Ecto neural progenitor cell (in vitro differentiated cells): Measurements from ENCODE around the gene SYNE2.

Experiments
- DNase-seq: peaks from one replicate; pipeline ENCODE4 v3.0.0-alpha.2; 2018; ENCODE audit warnings: low spot score

Gene SYNE2

GRCh38 chr14:63908667-63909264 lies 56.0 kb downstream of the SYNE2 start:
- no peak for DNase-seq

DNA sequence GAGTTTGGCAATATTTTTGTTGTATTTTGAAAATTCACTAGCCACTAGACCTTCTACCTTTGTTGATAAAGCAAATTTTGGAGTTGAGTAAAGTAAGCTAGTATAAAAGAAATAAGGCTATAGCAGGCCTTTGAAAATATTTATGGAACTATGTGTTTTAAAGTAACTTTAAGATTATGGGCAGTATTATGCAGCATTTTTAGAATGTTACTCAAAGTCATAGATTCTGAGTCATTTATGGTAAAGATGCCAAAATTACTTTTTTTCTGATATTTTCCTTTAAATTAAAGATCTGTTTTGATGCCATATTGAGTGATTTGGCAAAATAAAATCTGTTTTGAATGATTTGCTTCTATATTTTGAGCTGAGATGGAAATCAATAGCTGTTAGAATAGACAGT lies 57.2 kb downstream of the SYNE2 start:
- no peak for DNase-seq

GRCh38 chr14:63910583-63911363 lies 58.0 kb downstream of the SYNE2 start:
- DNase-seq = no peak

DNA sequence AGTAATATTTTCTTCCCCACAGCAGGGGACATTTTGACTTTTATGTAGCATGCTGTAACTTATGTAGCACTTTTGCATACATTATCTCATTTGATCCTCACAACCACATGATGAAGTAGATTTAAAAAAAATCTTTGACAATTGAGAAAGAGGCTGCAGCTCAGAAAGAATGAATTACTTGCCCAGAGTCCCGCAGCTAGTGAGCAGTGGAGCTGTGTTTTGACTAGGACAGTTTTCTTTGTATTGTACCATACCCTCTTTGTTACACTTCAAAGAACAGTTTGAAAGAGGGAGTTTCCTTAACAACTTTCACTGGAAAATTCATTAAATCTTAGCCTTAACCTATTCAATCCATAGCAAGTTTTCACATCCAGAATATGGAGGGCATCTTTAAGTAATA lies 58.6 kb downstream of the SYNE2 start:
- DNase-seq = no peak

GRCh38 chr14:63912286-63912685 lies 59.5 kb downstream of the SYNE2 start:
- no peak for DNase-seq

DNA sequence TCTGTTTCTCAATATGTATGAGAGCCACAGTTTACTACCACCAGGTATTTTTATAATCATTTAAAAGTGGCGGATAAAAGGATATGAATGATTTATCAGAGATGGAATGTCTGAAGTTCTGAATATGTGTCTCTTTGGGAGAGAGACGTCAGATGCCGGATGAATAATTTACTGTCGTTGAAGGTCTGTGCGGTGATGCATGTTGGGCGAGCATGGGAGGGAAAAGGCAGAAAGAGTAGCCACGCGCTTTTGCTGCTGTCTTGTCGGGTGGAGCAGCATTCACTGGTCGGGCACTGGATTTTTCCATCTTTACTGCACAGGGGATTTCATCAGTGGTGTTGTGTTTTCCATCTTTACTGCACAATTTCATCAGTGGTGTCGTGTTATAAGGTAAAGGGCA lies 65.6 kb downstream of the SYNE2 start:
- DNase-seq = no peak

GRCh38 chr14:63922696-63923421 lies 70.1 kb downstream of the SYNE2 start:
- DNase-seq = no peak

- DNase-seq = no peak
These were observed 70.6 kb downstream of the SYNE2 start for GRCh38 chr14:63923422-63923752.

GRCh38 chr14:63924375-63924774 lies 71.6 kb downstream of the SYNE2 start:
- no peak for DNase-seq

DNA sequence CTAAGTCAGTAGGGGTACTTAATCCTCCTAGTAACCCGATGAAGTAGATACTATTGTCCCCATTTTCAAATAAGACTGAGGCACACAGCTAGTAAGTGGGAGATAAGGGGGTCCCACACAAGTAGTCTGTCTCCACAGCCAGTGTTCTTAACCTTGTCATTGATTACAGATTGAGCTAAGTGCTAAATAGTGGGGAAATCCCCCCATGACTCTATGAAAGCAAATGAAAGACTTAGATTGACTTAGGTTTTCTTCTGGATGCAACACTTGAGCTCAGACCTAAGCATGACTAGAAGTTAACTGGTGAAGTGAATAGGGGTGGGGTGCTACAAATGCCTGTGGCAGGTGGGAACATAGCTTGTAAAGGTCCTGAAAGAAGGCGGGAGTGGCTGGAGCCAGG lies 73.8 kb downstream of the SYNE2 start:
- no peak for DNase-seq

DNA sequence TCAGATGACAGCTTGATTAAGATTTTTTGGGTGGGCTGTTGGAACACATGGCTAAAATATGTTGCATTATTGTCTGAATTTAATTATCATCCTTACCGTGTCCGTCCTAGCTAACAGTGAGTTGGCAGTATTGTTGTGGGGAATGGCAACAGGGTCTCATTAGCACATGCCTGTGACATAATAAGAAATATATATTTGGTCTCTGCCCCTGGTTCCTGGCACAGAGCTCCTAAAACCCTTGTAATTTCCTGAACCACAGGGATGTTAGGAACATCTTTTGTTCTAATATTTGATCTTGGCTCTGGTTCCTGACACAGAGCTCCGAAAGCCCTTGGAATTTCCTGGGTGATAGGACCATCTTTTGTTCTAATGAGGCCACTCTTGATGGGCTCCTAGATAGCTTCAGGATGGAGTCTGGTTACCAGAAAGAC lies 76.0 kb downstream of the SYNE2 start:
- no peak for DNase-seq

GRCh38 chr14:63933110-63933509 lies 80.3 kb downstream of the SYNE2 start:
- no peak for DNase-seq

GRCh38 chr14:63933711-63934110 lies 80.9 kb downstream of the SYNE2 start:
- no peak for DNase-seq

GRCh38 chr14:63938198-63939005 lies 85.6 kb downstream of the SYNE2 start:
- DNase-seq = no peak

- no peak for DNase-seq
These were observed 86.1 kb downstream of the SYNE2 start for GRCh38 chr14:63939006-63939270.

DNA sequence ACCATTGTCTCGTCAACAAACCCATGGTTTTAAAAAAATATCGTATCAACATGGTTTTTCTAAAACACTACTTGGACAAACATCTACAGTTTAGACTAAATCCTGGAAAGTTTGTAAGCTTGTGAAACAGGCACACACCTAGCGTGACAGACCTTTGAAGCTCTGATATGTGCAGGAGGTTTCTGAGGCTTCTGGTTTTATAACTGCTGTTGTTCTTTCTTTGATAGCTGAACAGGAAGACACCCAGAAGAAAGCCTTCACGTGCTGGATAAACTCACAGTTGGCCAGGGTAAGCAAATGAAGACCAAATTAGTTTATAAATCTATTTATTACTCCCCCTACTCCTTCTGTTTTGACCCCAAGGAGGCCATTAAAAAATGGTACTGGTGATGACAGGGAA lies 87.6 kb downstream of the SYNE2 start:
- no peak for DNase-seq

DNA sequence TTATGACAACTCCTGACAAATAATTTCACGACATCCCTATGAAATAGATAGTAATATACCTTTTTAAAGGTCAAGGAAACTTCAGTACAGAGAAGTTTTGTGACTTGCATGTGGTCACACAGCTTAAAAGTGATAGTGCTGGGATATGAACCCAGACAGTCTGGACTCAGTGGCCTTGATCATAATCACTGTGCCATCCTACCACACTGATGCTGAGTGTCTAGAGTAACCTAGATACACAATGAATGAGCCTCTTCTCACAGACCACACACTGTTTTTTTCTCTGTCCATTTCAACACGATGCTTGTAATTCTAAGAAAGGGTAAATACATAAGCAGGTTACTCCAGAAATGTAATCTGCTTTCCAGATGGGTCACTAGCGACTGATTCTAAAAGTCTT lies 88.2 kb downstream of the SYNE2 start:
- DNase-seq = no peak

DNA sequence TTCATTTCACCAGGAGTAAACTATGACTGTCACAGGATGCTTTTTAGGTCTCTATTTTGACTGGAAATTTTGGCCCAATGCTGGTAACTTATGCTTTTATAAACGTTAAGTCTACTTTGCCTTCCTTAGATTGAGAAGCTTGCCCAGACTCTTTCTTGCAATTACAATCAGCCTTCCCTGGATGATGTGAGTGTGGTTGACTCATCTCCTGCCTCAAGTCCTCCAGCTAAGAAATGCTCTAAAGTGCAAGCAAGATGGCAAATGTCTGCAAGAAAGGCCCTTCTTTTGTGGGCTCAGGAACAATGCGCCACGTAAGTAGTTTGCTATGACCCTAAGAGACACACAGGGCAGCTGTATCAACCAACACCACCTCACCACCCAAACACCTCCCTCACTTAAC lies 96.9 kb downstream of the SYNE2 start:
- DNase-seq = no peak

DNA sequence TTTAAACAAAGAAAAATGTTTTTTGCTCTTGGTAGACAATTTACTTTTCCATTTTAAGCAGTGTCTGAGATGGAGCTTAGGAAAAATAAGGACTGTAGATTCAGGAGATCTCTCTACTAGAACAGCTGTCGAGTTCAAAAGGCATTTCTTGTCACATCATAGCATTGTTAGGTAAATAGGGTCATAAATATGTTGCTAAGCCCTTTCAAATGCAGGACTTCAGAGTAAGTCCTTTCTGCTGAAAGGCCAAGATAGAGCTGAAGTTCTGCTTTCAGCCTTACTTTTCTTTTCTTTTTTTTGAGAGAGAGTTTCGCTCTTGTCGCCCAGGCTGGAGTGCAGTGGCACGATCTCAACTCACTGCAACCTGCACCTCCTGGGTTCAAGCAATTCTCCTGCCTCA lies 98.2 kb downstream of the SYNE2 start:
- DNase-seq = no peak

- no peak for DNase-seq
These were observed 98.6 kb downstream of the SYNE2 start for GRCh38 chr14:63951429-63951828.

- no peak for DNase-seq
These were observed 99.5 kb downstream of the SYNE2 start for GRCh38 chr14:63952053-63952932.

DNA sequence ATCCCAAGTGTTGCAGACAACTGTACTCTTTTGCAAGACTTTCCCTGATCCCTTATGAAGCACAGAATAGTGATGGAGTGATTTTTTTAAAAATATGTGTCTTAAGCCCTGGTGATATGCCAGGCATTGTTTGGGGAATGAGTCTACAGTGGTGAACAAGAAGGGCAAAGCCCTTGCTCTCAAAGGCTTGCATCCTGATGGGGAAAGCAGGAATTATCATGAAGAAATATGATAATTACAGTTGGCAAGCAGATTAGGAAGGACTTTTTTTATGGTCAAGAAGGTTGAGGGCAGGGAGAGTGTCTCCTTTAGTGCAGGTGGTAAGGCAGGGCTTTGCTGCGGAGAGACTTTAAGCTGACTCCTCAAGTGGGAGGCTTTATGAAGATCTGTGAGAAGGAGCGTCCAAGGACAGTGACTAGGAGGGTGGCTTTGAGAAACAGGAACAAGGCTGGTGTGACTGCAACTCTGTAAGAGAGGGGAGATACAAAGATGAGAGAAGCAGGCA lies 100.2 kb downstream of the SYNE2 start:
- DNase-seq = no peak
